WTC11 (cell line): ENCODE results near the gene ADNP2.

ENCODE experiments used
- ATF1 ChIP-seq: sonication (generic); formaldehyde crosslinking; IDR thresholded peaks from 2 replicates; pipeline ENCODE4 v1.8.1; 2023; ENCODE audit warnings: mild to moderate bottlenecking, moderate library complexity, missing genetic modification reagents
- CREB1 ChIP-seq: sonication (generic); formaldehyde crosslinking; IDR thresholded peaks from 2 replicates; pipeline ENCODE4 v1.8.0; 2023; ENCODE audit warnings: mild to moderate bottlenecking, missing genetic modification reagents
- FOXJ3 ChIP-seq: sonication (generic); formaldehyde crosslinking; IDR thresholded peaks from 2 replicates; pipeline ENCODE4 v1.9.0; 2021; ENCODE audit warnings: missing genetic modification reagents, mild to moderate bottlenecking, borderline replicate concordance
- KAT7 ChIP-seq: sonication (generic); formaldehyde crosslinking; IDR thresholded peaks from 2 replicates; pipeline ENCODE4 v1.8.1; 2023; ENCODE audit warnings: missing genetic modification reagents, mild to moderate bottlenecking, borderline replicate concordance
- RORB ChIP-seq: fragments of 250-450 bp; sonication (Bioruptor Pico); IDR thresholded peaks from 2 replicates; pipeline ENCODE4 v1.9.0; 2021; ENCODE audit warnings: mild to moderate bottlenecking
- TEAD4 ChIP-seq: sonication (generic); formaldehyde crosslinking; IDR thresholded peaks from 2 replicates; pipeline ENCODE4 v1.8.0; 2022; ENCODE audit warnings: mild to moderate bottlenecking, missing genetic modification reagents
- ZNF263 ChIP-seq: sonication (generic); formaldehyde crosslinking; IDR thresholded peaks from 2 replicates; pipeline ENCODE4 v1.8.1; 2022; ENCODE audit warnings: low read depth, mild to moderate bottlenecking, moderate library complexity, missing genetic modification reagents
- TF ChIP-seq, protein P1 (sequence below): fragments of 200-600 bp; IDR thresholded peaks from 2 replicates; pipeline ENCODE4 v1.8.0; 2022; ENCODE audit warnings: antibody characterized with exemption
- TF ChIP-seq, protein P2 (sequence below): sonication (generic); formaldehyde crosslinking; IDR thresholded peaks from 2 replicates; pipeline ENCODE4 v1.8.0; 2022; ENCODE audit warnings: mild to moderate bottlenecking, missing genetic modification reagents
- TF ChIP-seq, protein P3 (sequence below): sonication (generic); formaldehyde crosslinking; IDR thresholded peaks from 2 replicates; pipeline ENCODE4 v1.8.1; 2023; ENCODE audit warnings: mild to moderate bottlenecking, missing genetic modification reagents

DNA sequence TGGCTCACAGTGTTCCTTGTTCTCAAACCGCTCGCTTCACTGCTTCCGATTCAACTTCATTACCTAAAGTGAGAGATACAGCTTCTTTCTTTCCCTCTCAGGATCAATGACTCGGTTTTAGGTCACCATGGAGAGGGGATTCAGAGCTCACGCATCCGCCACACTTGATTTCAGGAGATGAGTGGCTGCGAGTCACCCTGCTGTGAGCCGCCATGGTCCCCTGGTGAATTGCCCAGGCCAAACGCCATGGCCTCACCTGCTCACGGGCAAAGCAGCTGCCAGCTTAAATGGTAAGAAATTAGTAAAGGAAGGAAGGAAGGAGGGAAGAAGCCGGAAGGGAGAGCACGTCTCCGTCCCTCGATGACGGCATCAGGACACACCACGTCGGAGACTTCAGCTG lies 60.5 kb downstream of the ADNP2 start:
- TF ChIP-seq TEAD4 = no peak
- TF ChIP-seq KAT7 (CRISPR knock-in tag) = no peak
- TF ChIP-seq, protein P1, sequence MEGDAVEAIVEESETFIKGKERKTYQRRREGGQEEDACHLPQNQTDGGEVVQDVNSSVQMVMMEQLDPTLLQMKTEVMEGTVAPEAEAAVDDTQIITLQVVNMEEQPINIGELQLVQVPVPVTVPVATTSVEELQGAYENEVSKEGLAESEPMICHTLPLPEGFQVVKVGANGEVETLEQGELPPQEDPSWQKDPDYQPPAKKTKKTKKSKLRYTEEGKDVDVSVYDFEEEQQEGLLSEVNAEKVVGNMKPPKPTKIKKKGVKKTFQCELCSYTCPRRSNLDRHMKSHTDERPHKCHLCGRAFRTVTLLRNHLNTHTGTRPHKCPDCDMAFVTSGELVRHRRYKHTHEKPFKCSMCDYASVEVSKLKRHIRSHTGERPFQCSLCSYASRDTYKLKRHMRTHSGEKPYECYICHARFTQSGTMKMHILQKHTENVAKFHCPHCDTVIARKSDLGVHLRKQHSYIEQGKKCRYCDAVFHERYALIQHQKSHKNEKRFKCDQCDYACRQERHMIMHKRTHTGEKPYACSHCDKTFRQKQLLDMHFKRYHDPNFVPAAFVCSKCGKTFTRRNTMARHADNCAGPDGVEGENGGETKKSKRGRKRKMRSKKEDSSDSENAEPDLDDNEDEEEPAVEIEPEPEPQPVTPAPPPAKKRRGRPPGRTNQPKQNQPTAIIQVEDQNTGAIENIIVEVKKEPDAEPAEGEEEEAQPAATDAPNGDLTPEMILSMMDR = no peak
- TF ChIP-seq ATF1 (CRISPR knock-in tag) = no peak
- no peak for TF ChIP-seq RORB (CRISPR knock-in tag)
- TF ChIP-seq, protein P2, sequence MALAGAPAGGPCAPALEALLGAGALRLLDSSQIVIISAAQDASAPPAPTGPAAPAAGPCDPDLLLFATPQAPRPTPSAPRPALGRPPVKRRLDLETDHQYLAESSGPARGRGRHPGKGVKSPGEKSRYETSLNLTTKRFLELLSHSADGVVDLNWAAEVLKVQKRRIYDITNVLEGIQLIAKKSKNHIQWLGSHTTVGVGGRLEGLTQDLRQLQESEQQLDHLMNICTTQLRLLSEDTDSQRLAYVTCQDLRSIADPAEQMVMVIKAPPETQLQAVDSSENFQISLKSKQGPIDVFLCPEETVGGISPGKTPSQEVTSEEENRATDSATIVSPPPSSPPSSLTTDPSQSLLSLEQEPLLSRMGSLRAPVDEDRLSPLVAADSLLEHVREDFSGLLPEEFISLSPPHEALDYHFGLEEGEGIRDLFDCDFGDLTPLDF (CRISPR knock-in tag) = no peak
- no peak for TF ChIP-seq ZNF263
- TF ChIP-seq, protein P3, sequence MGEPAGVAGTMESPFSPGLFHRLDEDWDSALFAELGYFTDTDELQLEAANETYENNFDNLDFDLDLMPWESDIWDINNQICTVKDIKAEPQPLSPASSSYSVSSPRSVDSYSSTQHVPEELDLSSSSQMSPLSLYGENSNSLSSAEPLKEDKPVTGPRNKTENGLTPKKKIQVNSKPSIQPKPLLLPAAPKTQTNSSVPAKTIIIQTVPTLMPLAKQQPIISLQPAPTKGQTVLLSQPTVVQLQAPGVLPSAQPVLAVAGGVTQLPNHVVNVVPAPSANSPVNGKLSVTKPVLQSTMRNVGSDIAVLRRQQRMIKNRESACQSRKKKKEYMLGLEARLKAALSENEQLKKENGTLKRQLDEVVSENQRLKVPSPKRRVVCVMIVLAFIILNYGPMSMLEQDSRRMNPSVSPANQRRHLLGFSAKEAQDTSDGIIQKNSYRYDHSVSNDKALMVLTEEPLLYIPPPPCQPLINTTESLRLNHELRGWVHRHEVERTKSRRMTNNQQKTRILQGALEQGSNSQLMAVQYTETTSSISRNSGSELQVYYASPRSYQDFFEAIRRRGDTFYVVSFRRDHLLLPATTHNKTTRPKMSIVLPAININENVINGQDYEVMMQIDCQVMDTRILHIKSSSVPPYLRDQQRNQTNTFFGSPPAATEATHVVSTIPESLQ (CRISPR knock-in tag) = no peak
- no peak for TF ChIP-seq CREB1 (CRISPR knock-in tag)
- TF ChIP-seq FOXJ3 (CRISPR knock-in tag) = no peak
